H1 (cell line): ENCODE data around the gene UBQLN1. TPM values are rescaled to one million over a fixed set of nuclear protein-coding genes. Genes with fewer than 3 reads are reported as not detected.

Source experiments
- CTCF ChIA-PET: fragments of 300-600 bp; sonication (Branson Sonifier 250); formaldehyde crosslinking; loops from one replicate; lab custom pipeline; 2021; ENCODE audit not compliant: partially characterized antibody; lab: Charles Lee
- POLR2A ChIA-PET: fragments of 300-600 bp; sonication (Branson Sonifier 250); formaldehyde crosslinking; loops from one replicate; lab custom pipeline; 2021; ENCODE audit warnings: inconsistent platforms; ENCODE audit not compliant: partially characterized antibody; lab: Charles Lee
- DNase-seq, 2 experiments: peaks; one replicate each; pipeline versions ENCODE4 v3.0.0 to v3.0.0-alpha.2; 2010 to 2022; ENCODE audit warnings: low spot score in 2 of 2, low read depth in 1 of 2, mixed read lengths in 1 of 2
- FAIRE-seq: peaks from 2 replicates; lab custom pipeline; 2011; peaks lifted over from hg19 to GRCh38; lab: Jason Lieb, UNC
- H2AFZ ChIP-seq: 2 replicates; pipeline ENCODE4 v1.8.1; 2012; ENCODE audit warnings: low read length, inconsistent platforms
- H2AK5ac ChIP-seq: 2 replicates; pipeline ENCODE4 v1.6.1; 2013; ENCODE audit warnings: low read depth, low read length
- H2BK120ac ChIP-seq: replicated peaks from 2 replicates; pipeline ENCODE3; 2013; ENCODE audit warnings: low read depth, low read length, inconsistent platforms
- H2BK12ac ChIP-seq: 2 replicates; pipeline ENCODE4 v1.6.1; 2013; ENCODE audit warnings: low read depth, low read length
- H2BK15ac ChIP-seq: 2 replicates; pipeline ENCODE4 v1.6.1; 2013; ENCODE audit warnings: low read length
- H2BK20ac ChIP-seq: 2 replicates; pipeline ENCODE4 v1.6.1; 2013; ENCODE audit warnings: low read length
- H2BK5ac ChIP-seq: 2 replicates; pipeline ENCODE4 v1.6.1; 2013; ENCODE audit warnings: low read depth, low read length
- H3K14ac ChIP-seq: 2 replicates; pipeline ENCODE4 v1.6.1; 2013; ENCODE audit warnings: inconsistent platforms; ENCODE audit not compliant: insufficient read length
- H3K18ac ChIP-seq: 2 replicates; pipeline ENCODE4 v1.6.1; 2013; ENCODE audit warnings: low read length; ENCODE audit errors: extremely low read depth
- H3K23ac ChIP-seq: 2 replicates; pipeline ENCODE4 v1.6.1; 2013; ENCODE audit warnings: inconsistent platforms; ENCODE audit not compliant: insufficient read length
- H3K23me2 ChIP-seq: 2 replicates; pipeline ENCODE4 v1.6.1; 2013; ENCODE audit warnings: low read depth, low read length
- H3K27ac ChIP-seq: 2 replicates; pipeline ENCODE4 v1.6.1; 2011; ENCODE audit warnings: low read depth, low read length, inconsistent platforms
- H3K27me3 ChIP-seq, 4 experiments: replicated peaks in 1 of 4; 1 replicate in 1 of 4; 2 replicates in 3 of 4; pipeline versions ENCODE4 v1.6.1 to v1.8.1; 2011 to 2013; ENCODE audit warnings: low read length in 3 of 4, mild to moderate bottlenecking in 3 of 4, inconsistent platforms in 2 of 4, mixed read lengths in 2 of 4, moderate library complexity in 1 of 4; ENCODE audit not compliant: control insufficient read depth in 3 of 4, insufficient read depth in 3 of 4; ENCODE audit errors: extremely low read depth in 1 of 4
- H3K36me3 ChIP-seq, 4 experiments: 2 replicates each; pipeline versions ENCODE4 v1.6.1 to v1.8.1; 2011 to 2013; ENCODE audit warnings: mild to moderate bottlenecking in 4 of 4, low read length in 3 of 4, moderate library complexity in 2 of 4, control low read depth in 1 of 4, inconsistent platforms in 1 of 4; ENCODE audit not compliant: insufficient read depth in 4 of 4, control insufficient read depth in 2 of 4
- H3K4ac ChIP-seq: replicated peaks from 2 replicates; pipeline ENCODE3; 2013; ENCODE audit warnings: low read length, low read depth, mixed read lengths, inconsistent platforms; ENCODE audit not compliant: insufficient read length
- H3K4me1 ChIP-seq, 4 experiments: replicated peaks in 1 of 4; 1 replicate in 1 of 4; 2 replicates in 3 of 4; pipeline versions ENCODE4 v1.6.1 to v1.8.1; 2011 to 2013; ENCODE audit warnings: low read length in 3 of 4, inconsistent platforms in 2 of 4, mixed read lengths in 1 of 4; ENCODE audit not compliant: insufficient read depth in 4 of 4, control insufficient read depth in 3 of 4
- H3K4me2 ChIP-seq, 2 experiments: 2 replicates each; pipeline versions ENCODE4 v1.6.1 to v1.8.1; 2011 to 2013; ENCODE audit warnings: low read depth in 2 of 2, low read length in 2 of 2, control low read depth in 1 of 2, inconsistent platforms in 1 of 2, mild to moderate bottlenecking in 1 of 2; ENCODE audit not compliant: insufficient read depth in 1 of 2
- H3K4me3 ChIP-seq, 4 experiments: fragments of 200-600, 300-600 bp in 1 of 4; sonication (generic), shearing (Covaris generic), sonication (Bioruptor Twin) in 1 of 4; 2 replicates each; pipeline versions ENCODE4 v1.5.1 to v1.8.1; 2011 to 2016; ENCODE audit warnings: low read length in 4 of 4, low read depth in 3 of 4, control low read depth in 2 of 4, inconsistent platforms in 2 of 4, mild to moderate bottlenecking in 2 of 4, mixed read lengths in 1 of 4, moderate library complexity in 1 of 4; ENCODE audit not compliant: insufficient read depth in 2 of 4; ENCODE audit errors: extremely low read depth in 1 of 4
- H3K56ac ChIP-seq: replicated peaks from 2 replicates; pipeline ENCODE3; 2013; ENCODE audit warnings: low read depth, mild to moderate bottlenecking, mixed read lengths, low read length, inconsistent platforms; ENCODE audit not compliant: insufficient read length
- H3K79me1 ChIP-seq: 2 replicates; pipeline ENCODE4 v1.6.1; 2013; ENCODE audit warnings: low read depth, low read length, control low read depth
- H3K79me2 ChIP-seq, 2 experiments: 2 replicates each; pipeline versions ENCODE4 v1.6.1 to v1.8.1; 2012 to 2013; ENCODE audit warnings: low read length in 2 of 2, mild to moderate bottlenecking in 2 of 2, inconsistent platforms in 1 of 2; ENCODE audit not compliant: insufficient read depth in 2 of 2, control insufficient read depth in 1 of 2
- H3K9ac ChIP-seq, 4 experiments: replicated peaks in 1 of 4; 1 replicate in 1 of 4; 2 replicates in 3 of 4; pipeline versions ENCODE4 v1.6.1 to v1.8.1; 2011 to 2013; ENCODE audit warnings: low read depth in 3 of 4, low read length in 3 of 4, control low read depth in 2 of 4, mild to moderate bottlenecking in 2 of 4, moderate library complexity in 2 of 4, inconsistent platforms in 1 of 4; ENCODE audit errors: extremely low read depth in 1 of 4
- H3K9me3 ChIP-seq, 2 experiments: 2 replicates each; pipeline versions ENCODE4 v1.6.1 to v1.8.1; 2012 to 2013; ENCODE audit warnings: mild to moderate bottlenecking in 2 of 2, moderate library complexity in 2 of 2, control low read depth in 1 of 2, inconsistent platforms in 1 of 2, low read depth in 1 of 2, low read length in 1 of 2, mixed read lengths in 1 of 2; ENCODE audit not compliant: insufficient read depth in 2 of 2
- H4K20me1 ChIP-seq, 2 experiments: replicated peaks in 1 of 2; 2 replicates each; pipeline versions ENCODE3 to v1.8.1; 2011 to 2013; ENCODE audit warnings: inconsistent platforms in 2 of 2, low read length in 2 of 2, mild to moderate bottlenecking in 1 of 2; ENCODE audit not compliant: insufficient read depth in 2 of 2, control insufficient read depth in 1 of 2
- H4K5ac ChIP-seq: 2 replicates; pipeline ENCODE4 v1.6.1; 2013; ENCODE audit warnings: low read length, low read depth, mixed read lengths, inconsistent platforms; ENCODE audit not compliant: insufficient read length
- H4K8ac ChIP-seq: 2 replicates; pipeline ENCODE4 v1.8.0; 2013; ENCODE audit warnings: mild to moderate bottlenecking, moderate library complexity, low read length, inconsistent platforms; ENCODE audit not compliant: insufficient read depth; ENCODE audit errors: extremely low read depth
- H4K91ac ChIP-seq: replicated peaks from 2 replicates; pipeline ENCODE3; 2013; ENCODE audit warnings: low read length, mixed read lengths, inconsistent platforms; ENCODE audit not compliant: insufficient read length
- BACH1 ChIP-seq: IDR thresholded peaks from 2 replicates; pipeline ENCODE4 v1.6.1; 2012; ENCODE audit warnings: low read length, improper control_type of control experiment
- JUN ChIP-seq: IDR thresholded peaks from 2 replicates; pipeline ENCODE4 v1.6.1; 2011; ENCODE audit warnings: low read depth, mild to moderate bottlenecking, improper control_type of control experiment, low read length
- KDM4A ChIP-seq: IDR thresholded peaks from one replicate; pipeline ENCODE4 v1.7.1; 2012; ENCODE audit warnings: low read depth, mild to moderate bottlenecking, moderate library complexity, low read length, inconsistent platforms; ENCODE audit not compliant: severe bottlenecking
- WGBS, 2 experiments: shearing (Covaris generic) in 1 of 2; methylation state at CpG; one replicate each; pipeline versions ENCODE4 v1.1.6 to v1.1.7; 2013 to 2015; ENCODE audit warnings: low lambda C conversion rate in 2 of 2, mixed read lengths in 2 of 2, inconsistent platforms in 1 of 2, low coverage in 1 of 2, missing lambda C conversion rate in 1 of 2; ENCODE audit not compliant: insufficient replicate concordance in 2 of 2, insufficient coverage in 1 of 2, insufficient read length in 1 of 2; ENCODE audit errors: extremely low coverage in 1 of 2, missing lambda C conversion rate in 1 of 2; 5-methylcytosine and 5-hydroxymethylcytosine counted together
- polyA plus RNA-seq, 7 experiments: library from polyadenylated mRNA; depleted of rRNA in 3 of 7; stranded (reverse) in 5 of 7; unstranded in 2 of 7; fragments of >200 nt in 5 of 7; fragments of 200-250 nt in 2 of 7; gene quantifications; 1 replicate in 5 of 7; 2 replicates in 1 of 7; 4 replicates in 1 of 7; pipeline versions ENCODE4 v1.2.1 to v1.2.3, GENCODE V29; 2011 to 2013; ENCODE audit warnings: missing spikeins in 2 of 7, mixed read lengths in 2 of 7
- total RNA-seq: library from RNA; stranded (reverse); fragmentation: NEBNext Ultra II Directional; extraction: Animal tissue kit (Norgen Biotek cat#: 25700); gene quantifications from 2 replicates; pipeline ENCODE4 v1.2.1, GENCODE V29; 2021

The UBQLN1 gene
- total and polyA plus RNA-seq, 2 of the 8 experiments (the other 6 are each of a cell fraction or from before 2014, with no cell fraction given), result 62.4 to 105 TPM

DNA sequence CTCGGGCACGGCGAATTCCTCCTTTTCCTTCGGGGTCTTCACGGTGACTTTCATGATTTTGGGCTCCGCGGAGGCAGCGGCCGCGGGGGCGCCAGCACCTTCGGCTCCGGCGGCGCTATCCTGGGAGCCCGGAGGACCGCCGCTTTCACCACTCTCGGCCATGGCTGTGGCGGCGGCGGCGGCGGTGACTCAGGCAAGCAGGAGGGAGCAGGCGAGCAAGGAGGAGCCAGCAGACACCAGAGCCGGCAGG is 315 bp downstream of the UBQLN1 start:
- Histone ChIP-seq H2BK12ac (peak overlapping the region; percentile 100; the same call in 1 of the 2 replicates), H3K14ac (no peak overlapping the region), H2BK5ac (peak overlapping the region; percentile 100), H3K4me3 (peak overlapping the region; percentile 79 to 99 (median 93)), H4K20me1 (peaks cover 0 to 3% of the 10 kb centered on the region in 2 experiments), H3K79me2 (peaks cover 36 to 50% of the 10 kb centered on the region in 2 experiments), H4K8ac (peak overlapping the region; percentile 99), H3K4ac (peak overlapping the region; percentile 69), H3K27me3 (no peaks in the 10 kb centered on the region), H3K27ac (peak overlapping the region; percentile 100), H3K9me3 (peaks cover 0 to 2% of the 10 kb centered on the region in 2 experiments; a peak in 1 of 4 replicates), H3K79me1 (no peaks in the 10 kb centered on the region), H2BK20ac (no peak overlapping the region), H3K56ac (peak overlapping the region; percentile 95), H3K4me2 (peak overlapping the region; percentile 70 to 87), H4K91ac (peak overlapping the region; percentile 94), H2BK15ac (no peak overlapping the region), H2BK120ac (no peak overlapping the region), H3K23ac (no peak overlapping the region), H3K36me3 (no peaks in the 10 kb centered on the region; a peak in 1 of 8 replicates), H3K23me2 (no peaks in the 10 kb centered on the region; the same call in 1 of the 2 replicates), H3K4me1 (no peaks in the 10 kb centered on the region; a peak in 1 of 7 replicates), H3K9ac (peak overlapping the region; percentile 98 to 100 (median 98)), H4K5ac (peak overlapping the region; percentile 94), H2AK5ac (no peak overlapping the region), H2AFZ (no peak overlapping the region), H3K18ac (peak overlapping the region; percentile 91; the same call in 1 of the 2 replicates)
- DNase-seq (no peak), FAIRE-seq (no peak)
- CTCF ChIA-PET, result no interaction called here
- POLR2A ChIA-PET, result interaction anchor here (0.7 to 2.7 kb wide), 24 partner anchors 8 to 460 kb away, joined by 3 to 15 read pairs (median 4); partner anchors contain the start of genes HNRNPK, KIF27 and RMI1
- 1% methylated on average over 26 of the region's 26 CpGs; no CpG with 5 or more reads in 1 of the 2 experiments for WGBS, 2 experiments
- TF ChIP-seq KDM4A (no peak), JUN (no peak), BACH1 (no peak)
